SK-N-SH treated with all-trans-retinoic acid at 6 μM for 48 hours (cell line): Measurements from ENCODE around the gene CSDE1.

ENCODE experiments used
- ARNTL ChIP-seq: fragments of 450-650 bp; formaldehyde crosslinking; IDR thresholded peaks from 2 replicates; pipeline ENCODE4 v1.5.0; 2020; ENCODE audit warnings: low read depth, mild to moderate bottlenecking, moderate library complexity, borderline replicate concordance
- BACH2 ChIP-seq: fragments of 250-450 bp; sonication (Bioruptor Pico); IDR thresholded peaks from 2 replicates; pipeline ENCODE4 v1.9.0; 2021; ENCODE audit warnings: mild to moderate bottlenecking, borderline replicate concordance
- CSRNP3 ChIP-seq: fragments of 250-450 bp; sonication (Bioruptor Pico); IDR thresholded peaks from 2 replicates; pipeline ENCODE4 v1.5.1; 2021; ENCODE audit warnings: mild to moderate bottlenecking, moderate library complexity
- ESRRG ChIP-seq: fragments of 250-450 bp; sonication (Bioruptor Pico); IDR thresholded peaks from 2 replicates; pipeline ENCODE4 v1.6.1; 2021; ENCODE audit warnings: mild to moderate bottlenecking
- OSR1 ChIP-seq: fragments of 250-450 bp; sonication (Bioruptor Pico); IDR thresholded peaks from 2 replicates; pipeline ENCODE4 v1.8.0; 2022; ENCODE audit warnings: moderate library complexity, mild to moderate bottlenecking, inconsistent platforms
- PATZ1 ChIP-seq: fragments of 250-450 bp; sonication (Bioruptor Pico); IDR thresholded peaks from 2 replicates; pipeline ENCODE4 v1.8.0; 2020; ENCODE audit warnings: mild to moderate bottlenecking, moderate library complexity, borderline replicate concordance
- PPARA ChIP-seq: fragments of 250-450 bp; sonication (Bioruptor Pico); IDR thresholded peaks from 2 replicates; pipeline ENCODE4 v1.5.0; 2020; ENCODE audit warnings: mild to moderate bottlenecking, borderline replicate concordance
- TCF4 ChIP-seq: fragments of 250-450 bp; sonication (Bioruptor Pico); IDR thresholded peaks from 2 replicates; pipeline ENCODE4 v1.8.0; 2021; ENCODE audit warnings: mild to moderate bottlenecking, moderate library complexity, borderline replicate concordance
- ZC3H10 ChIP-seq: fragments of 250-450 bp; sonication (Bioruptor Pico); IDR thresholded peaks from 2 replicates; pipeline ENCODE4 v1.5.1; 2021; ENCODE audit warnings: mild to moderate bottlenecking, moderate library complexity
- ZNF70 ChIP-seq: fragments of 450-650 bp; formaldehyde crosslinking; IDR thresholded peaks from 2 replicates; pipeline ENCODE4 v1.5.0; 2020; ENCODE audit warnings: mild to moderate bottlenecking, moderate library complexity
- ZNF8 ChIP-seq: fragments of 450-650 bp; formaldehyde crosslinking; IDR thresholded peaks from 2 replicates; pipeline ENCODE4 v1.5.0; 2020; ENCODE audit warnings: mild to moderate bottlenecking, moderate library complexity

- TF ChIP-seq PATZ1 (CRISPR knock-in tag) (no peak), ARNTL (CRISPR knock-in tag) (no peak), BACH2 (CRISPR knock-in tag) (no peak), ESRRG (CRISPR knock-in tag) (no peak), PPARA (CRISPR knock-in tag) (no peak), OSR1 (no peak), ZNF70 (CRISPR knock-in tag) (no peak), TCF4 (CRISPR knock-in tag) (no peak), ZNF8 (CRISPR knock-in tag) (no peak), CSRNP3 (CRISPR knock-in tag) (no peak), ZC3H10 (CRISPR knock-in tag) (no peak)
Observed at GRCh38 chr1:114691061-114691460, 66.7 kb downstream of the CSDE1 start.
